Ascending aorta (tissue), 2 donors: ENCODE measurements around the gene AK4. TPM values are rescaled to one million over a fixed set of nuclear protein-coding genes. Genes with fewer than 3 reads are reported as not detected.

Source experiments
- DNase-seq, 2 donors: peaks; one replicate each; pipeline ENCODE4 v3.0.0-alpha.2; 2019; ENCODE audit warnings: low spot score in 2 of 2
- H3K27ac ChIP-seq, 2 donors: fragments of 200-600 bp; sonication (generic); one replicate each; pipeline ENCODE4 v1.5.1; 2016 to 2017; ENCODE audit warnings: mild to moderate bottlenecking in 1 of 2
- H3K27me3 ChIP-seq: fragments of 200-600 bp; sonication (generic); one replicate; pipeline ENCODE4 v1.5.1; 2017
- H3K36me3 ChIP-seq, 2 donors: fragments of 200-600 bp; sonication (generic); one replicate each; pipeline ENCODE4 v1.5.1; 2016
- H3K4me1 ChIP-seq, 2 donors: fragments of 200-600 bp; sonication (generic); one replicate each; pipeline ENCODE4 v1.5.1; 2016 to 2017; ENCODE audit warnings: mild to moderate bottlenecking in 1 of 2
- H3K4me3 ChIP-seq, 2 donors: fragments of 200-600 bp; sonication (generic); one replicate each; pipeline ENCODE4 v1.5.1; 2016 to 2017; ENCODE audit warnings: mild to moderate bottlenecking in 1 of 2
- H3K9me3 ChIP-seq, 2 donors: fragments of 200-600 bp; sonication (generic); one replicate each; pipeline ENCODE4 v1.5.1; 2016
- intact Hi-C: fragments of 100-400 bp; cut with DNase I; formaldehyde crosslinking; loops from one replicate; pipeline ENCODE4 v1.15.1; 2023
- total RNA-seq: library from RNA; depleted of rRNA; stranded (reverse); fragments of >200 nt; gene quantifications from one replicate; pipeline ENCODE4 v1.1.0, GENCODE V29; 2016
- TF ChIP-seq, protein P1 (sequence below), 3 experiments: fragments of 200-600 bp in 2 of 3; fragments of 450-650 bp in 1 of 3; sonication (generic) in 2 of 3; IDR thresholded peaks; one replicate each; pipeline ENCODE4 v1.5.1; 2016 to 2019; ENCODE audit warnings: antibody characterized with exemption in 3 of 3, mild to moderate bottlenecking in 1 of 3, moderate library complexity in 1 of 3

Gene AK4
- total RNA-seq, 1 donor from 2014 or later, result 29.5 TPM

DNA sequence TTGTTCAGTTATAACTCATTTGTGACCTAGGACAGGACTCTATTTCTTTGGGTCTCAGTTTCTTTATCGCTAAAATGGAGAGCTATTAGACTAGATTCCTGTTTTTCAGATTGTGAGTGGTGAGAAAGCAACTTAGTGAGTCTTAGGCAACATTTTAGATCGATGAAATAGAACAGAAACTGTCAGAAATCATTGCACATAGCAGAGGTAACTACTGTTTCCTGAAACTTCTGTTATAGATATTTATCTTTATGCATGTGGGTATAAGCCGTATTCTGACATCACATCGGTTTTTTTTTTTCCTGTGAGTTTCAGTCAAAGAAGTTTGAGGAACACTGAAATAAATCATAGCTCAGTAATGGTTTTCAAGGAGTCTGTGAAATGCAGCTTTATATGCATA lies 119.3 kb downstream of the AK4 start:
- DNase-seq, result no peak
- TF ChIP-seq, protein P1, sequence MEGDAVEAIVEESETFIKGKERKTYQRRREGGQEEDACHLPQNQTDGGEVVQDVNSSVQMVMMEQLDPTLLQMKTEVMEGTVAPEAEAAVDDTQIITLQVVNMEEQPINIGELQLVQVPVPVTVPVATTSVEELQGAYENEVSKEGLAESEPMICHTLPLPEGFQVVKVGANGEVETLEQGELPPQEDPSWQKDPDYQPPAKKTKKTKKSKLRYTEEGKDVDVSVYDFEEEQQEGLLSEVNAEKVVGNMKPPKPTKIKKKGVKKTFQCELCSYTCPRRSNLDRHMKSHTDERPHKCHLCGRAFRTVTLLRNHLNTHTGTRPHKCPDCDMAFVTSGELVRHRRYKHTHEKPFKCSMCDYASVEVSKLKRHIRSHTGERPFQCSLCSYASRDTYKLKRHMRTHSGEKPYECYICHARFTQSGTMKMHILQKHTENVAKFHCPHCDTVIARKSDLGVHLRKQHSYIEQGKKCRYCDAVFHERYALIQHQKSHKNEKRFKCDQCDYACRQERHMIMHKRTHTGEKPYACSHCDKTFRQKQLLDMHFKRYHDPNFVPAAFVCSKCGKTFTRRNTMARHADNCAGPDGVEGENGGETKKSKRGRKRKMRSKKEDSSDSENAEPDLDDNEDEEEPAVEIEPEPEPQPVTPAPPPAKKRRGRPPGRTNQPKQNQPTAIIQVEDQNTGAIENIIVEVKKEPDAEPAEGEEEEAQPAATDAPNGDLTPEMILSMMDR (IDR thresholded peaks at IDR 0.05), result no peak
- Histone ChIP-seq H3K4me3 (no peak overlapping the region), H3K27me3 (no peaks in the 10 kb centered on the region), H3K36me3 (no peaks in the 10 kb centered on the region), H3K9me3 (no peaks in the 10 kb centered on the region), H3K4me1 (peaks cover 0 to 3% of the 10 kb centered on the region in 2 donors), H3K27ac (no peak overlapping the region)
- intact Hi-C loops, result no loop called here

DNA sequence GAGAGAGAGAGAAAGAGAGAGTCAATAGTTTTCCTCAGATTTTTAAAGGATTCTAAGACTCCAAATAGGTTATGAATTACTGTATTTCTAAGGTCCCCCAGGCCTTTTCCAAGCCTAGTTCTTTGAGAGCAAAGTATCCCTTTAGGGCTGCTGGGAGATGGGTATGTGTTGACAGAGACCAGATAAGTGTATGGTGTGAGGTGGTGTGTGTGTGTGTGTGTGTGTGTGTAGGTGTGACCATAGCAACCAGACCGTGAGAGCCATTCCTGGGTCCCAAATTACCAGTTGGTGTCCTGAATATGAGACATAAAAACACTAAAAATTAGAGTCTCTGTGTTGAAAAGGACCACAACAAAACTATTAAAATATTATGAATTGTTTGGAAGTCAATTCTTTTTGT lies 119.7 kb downstream of the AK4 start:
- Histone ChIP-seq H3K36me3 (no peaks in the 10 kb centered on the region), H3K27ac (no peak overlapping the region), H3K27me3 (no peaks in the 10 kb centered on the region), H3K9me3 (no peaks in the 10 kb centered on the region), H3K4me3 (no peak overlapping the region), H3K4me1 (peaks cover 0 to 3% of the 10 kb centered on the region in 2 donors)
- intact Hi-C loops, result no loop called here
- TF ChIP-seq, protein P1 (IDR thresholded peaks at IDR 0.05), result no peak
- no peak for DNase-seq

DNA sequence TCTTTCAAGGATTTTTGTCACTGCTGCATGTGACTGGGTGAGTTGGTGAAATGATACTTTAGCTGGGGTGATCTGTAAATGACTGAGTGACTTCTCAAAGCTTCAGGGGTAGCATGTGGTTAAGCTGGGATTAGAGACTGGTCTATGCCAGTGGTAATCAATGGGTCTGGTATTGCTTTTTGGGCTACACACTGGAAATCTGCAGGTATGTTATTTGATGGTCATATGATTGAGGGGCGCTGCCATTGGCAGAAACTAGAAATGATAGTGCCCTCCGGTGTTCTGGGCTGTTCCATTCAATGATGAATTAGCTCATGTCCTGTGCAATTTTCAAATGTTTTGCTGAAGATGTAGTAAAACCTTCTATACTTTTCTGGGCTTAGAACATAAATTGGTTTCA lies 121.6 kb downstream of the AK4 start:
- DNase-seq, result no peak
- TF ChIP-seq, protein P1 (IDR thresholded peaks at IDR 0.05), result no peak
- no peaks in the 10 kb centered on the region for H3K36me3 ChIP-seq
- no peak overlapping the region for H3K27ac ChIP-seq
- intact Hi-C loops, result no loop called here
- no peaks in the 10 kb centered on the region for H3K9me3 ChIP-seq
- H3K4me1 ChIP-seq, result peaks cover 0 to 3% of the 10 kb centered on the region in 2 donors
- no peak overlapping the region for H3K4me3 ChIP-seq
- H3K27me3 ChIP-seq, result no peaks in the 10 kb centered on the region

DNA sequence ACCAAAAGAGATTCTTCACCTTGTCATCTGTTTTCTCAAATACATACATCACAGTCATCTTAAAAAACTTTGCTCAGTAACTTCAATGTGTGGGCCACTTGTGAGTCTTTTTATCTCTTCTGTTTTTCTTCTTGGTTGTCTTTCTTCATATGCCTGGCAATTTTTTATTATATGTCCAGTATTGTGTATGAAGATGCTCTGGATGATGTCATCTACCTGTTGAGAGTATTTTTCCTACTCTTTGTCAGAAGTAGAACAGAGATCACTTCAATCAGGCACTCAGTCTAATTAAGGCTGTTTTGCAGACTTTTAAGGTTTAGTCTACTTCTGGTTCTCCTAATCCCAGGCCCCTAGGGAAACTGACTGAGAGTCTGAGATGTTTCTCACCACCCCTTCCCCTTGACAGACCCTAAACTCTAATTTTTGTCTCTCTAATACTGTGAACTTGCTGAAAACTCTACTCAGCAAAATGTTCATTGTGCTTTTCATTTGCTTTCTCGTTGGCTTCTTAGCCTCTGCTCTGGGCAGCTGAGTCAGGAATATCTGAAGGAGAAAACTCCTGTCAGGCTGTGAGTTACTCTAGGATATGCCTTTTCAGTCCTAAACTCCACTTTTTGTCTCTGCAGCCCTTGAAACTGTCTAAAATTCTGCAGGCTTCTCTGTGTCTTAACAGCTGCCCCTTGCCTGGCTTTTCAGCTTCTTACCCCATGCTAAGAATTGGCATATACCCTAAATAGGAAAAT lies 128.4 kb downstream of the AK4 start:
- TF ChIP-seq, protein P1 (IDR thresholded peaks at IDR 0.05), result no peak
- H3K4me1 ChIP-seq, result no peaks in the 10 kb centered on the region

DNA sequence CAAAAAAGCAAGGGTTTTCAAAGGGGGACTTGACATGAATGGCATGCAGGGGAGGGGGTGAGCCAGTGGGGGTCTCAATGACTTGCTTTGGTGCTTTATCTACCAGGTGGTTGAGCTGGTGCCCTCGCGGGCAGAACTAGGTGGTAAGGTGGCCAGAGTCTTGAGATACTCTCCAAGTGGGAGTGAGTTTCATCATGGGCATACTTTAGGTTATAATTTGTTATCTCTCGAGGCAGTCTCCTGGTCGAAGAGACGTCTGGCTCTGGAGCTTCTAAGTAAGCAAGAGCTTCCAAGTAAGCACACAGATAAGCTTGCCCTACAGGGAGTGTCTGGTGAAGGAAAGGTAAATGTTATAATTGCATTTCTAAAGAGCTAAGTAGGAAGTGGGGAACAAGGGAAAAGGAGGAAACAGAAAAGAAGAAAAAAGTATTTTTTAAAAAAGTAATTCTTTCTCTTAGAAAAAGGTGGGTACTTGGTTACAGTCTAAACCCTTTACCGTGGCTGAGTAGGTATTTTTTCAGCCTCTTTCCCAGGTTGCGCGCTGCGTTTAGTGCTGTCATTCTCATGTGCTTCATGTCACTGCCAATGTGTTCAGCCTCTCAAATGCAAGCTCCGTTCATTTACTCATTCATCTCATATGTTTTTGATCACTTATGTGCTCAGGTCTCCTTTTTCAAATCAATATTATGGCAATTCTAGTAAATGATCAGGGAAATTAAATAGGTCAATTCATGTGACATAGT lies 129.8 kb downstream of the AK4 start:
- no peak overlapping the region for H3K4me3 ChIP-seq
- no peak overlapping the region for H3K27ac ChIP-seq
- DNase-seq, result no peak
- TF ChIP-seq, protein P1 (IDR thresholded peaks at IDR 0.05), result no peak
- intact Hi-C loops, result no loop called here
- no peaks in the 10 kb centered on the region for H3K36me3 ChIP-seq
- no peaks in the 10 kb centered on the region for H3K27me3 ChIP-seq
- H3K9me3 ChIP-seq, result no peaks in the 10 kb centered on the region
- H3K4me1 ChIP-seq, result no peaks in the 10 kb centered on the region

More for the DNA sequence above, 128.4 kb downstream of the AK4 start:
- H3K27ac ChIP-seq, result no peak overlapping the region
- intact Hi-C loops, result no loop called here
- DNase-seq, result no peak
- H3K9me3 ChIP-seq, result no peaks in the 10 kb centered on the region
- no peaks in the 10 kb centered on the region for H3K36me3 ChIP-seq
- H3K4me3 ChIP-seq, result no peak overlapping the region
- no peaks in the 10 kb centered on the region for H3K27me3 ChIP-seq
